GM18858 (cell line): ENCODE data around the gene DNAH2.
"Not testable (repeated sequence)": the region's sequence is repeated elsewhere in the genome, so short reads cannot be mapped to it uniquely, and the experiment has no call there.

Experiments
- ATAC-seq: cut with Tn5 transposase; IDR thresholded peaks from one replicate; pipeline ENCODE4 v1.9.1; 2021; ENCODE audit not compliant: unreplicated experiment

DNAH2 gene

GRCh38 chr17:7769854-7770253, 52.3 kb downstream of the DNAH2 start:
- ATAC-seq = no peak

- no peak for ATAC-seq
Measured at GRCh38 chr17:7774055-7774521, 56.5 kb downstream of the DNAH2 start.

- ATAC-seq = no peak
Measured at GRCh38 chr17:7775051-7775450, 57.5 kb downstream of the DNAH2 start.

GRCh38 chr17:7777017-7777416, 59.5 kb downstream of the DNAH2 start:
- ATAC-seq = no peak

GRCh38 chr17:7780736-7781135, 63.2 kb downstream of the DNAH2 start:
- ATAC-seq = no peak

GRCh38 chr17:7781429-7781828, 63.9 kb downstream of the DNAH2 start:
- peak; percentile 69 for ATAC-seq

GRCh38 chr17:7782240-7782639, 64.7 kb downstream of the DNAH2 start:
- no peak for ATAC-seq

GRCh38 chr17:7786866-7787265, 69.3 kb downstream of the DNAH2 start:
- ATAC-seq = no peak

- no peak for ATAC-seq
Measured at GRCh38 chr17:7789131-7789530, 71.6 kb downstream of the DNAH2 start.

GRCh38 chr17:7790150-7790549, 72.6 kb downstream of the DNAH2 start:
- no peak for ATAC-seq

GRCh38 chr17:7792611-7793010, 75.1 kb downstream of the DNAH2 start:
- no peak for ATAC-seq

- no peak for ATAC-seq
Measured at GRCh38 chr17:7794075-7794663, 76.6 kb downstream of the DNAH2 start.

- ATAC-seq = no peak
Measured at GRCh38 chr17:7797976-7798375, 80.4 kb downstream of the DNAH2 start.

- no peak for ATAC-seq
Measured at GRCh38 chr17:7798839-7799238, 81.3 kb downstream of the DNAH2 start.

- no peak for ATAC-seq
Measured at GRCh38 chr17:7803981-7804380, 86.4 kb downstream of the DNAH2 start.

- no peak for ATAC-seq
Measured at GRCh38 chr17:7806587-7806986, 89.0 kb downstream of the DNAH2 start.

GRCh38 chr17:7807206-7807605, 89.7 kb downstream of the DNAH2 start:
- no peak for ATAC-seq

- no peak for ATAC-seq
Measured at GRCh38 chr17:7809086-7809790, 91.7 kb downstream of the DNAH2 start.

- not testable (repeated sequence) for ATAC-seq
Measured at GRCh38 chr17:7809791-7810343, 92.3 kb downstream of the DNAH2 start.

GRCh38 chr17:7811251-7811650, 93.7 kb downstream of the DNAH2 start:
- no peak for ATAC-seq

- ATAC-seq = no peak
Measured at GRCh38 chr17:7814969-7815368, 97.4 kb downstream of the DNAH2 start.

- no peak for ATAC-seq
Measured at GRCh38 chr17:7816926-7817642, 99.5 kb downstream of the DNAH2 start.
